Upper lobe of left lung (tissue), 4 donors: ENCODE measurements around the gene CLDN18.

ENCODE experiments used
- CTCF ChIP-seq, 6 experiments: fragments of 450-650 bp in 4 of 6; fragments of 200-600 bp in 2 of 6; sonication (generic) in 2 of 6; IDR thresholded peaks; one replicate each; pipeline ENCODE4 v1.5.1; 2016 to 2019; ENCODE audit warnings: antibody characterized with exemption in 6 of 6
- EP300 ChIP-seq, 4 donors: sonication (generic); formaldehyde crosslinking; IDR thresholded peaks; one replicate each; pipeline ENCODE4 v1.5.1; 2017; ENCODE audit warnings: antibody characterized with exemption in 4 of 4, control low read depth in 2 of 4
- POLR2A ChIP-seq, 4 donors: fragments of 450-650 bp; IDR thresholded peaks; one replicate each; pipeline ENCODE4 v1.5.1; 2016 to 2017; ENCODE audit warnings: antibody characterized with exemption in 4 of 4, mild to moderate bottlenecking in 2 of 4
- POLR2AphosphoS5 ChIP-seq, 2 donors: sonication (generic); formaldehyde crosslinking; IDR thresholded peaks; one replicate each; pipeline ENCODE4 v1.5.1; 2017; ENCODE audit warnings: antibody characterized with exemption in 2 of 2

DNA sequence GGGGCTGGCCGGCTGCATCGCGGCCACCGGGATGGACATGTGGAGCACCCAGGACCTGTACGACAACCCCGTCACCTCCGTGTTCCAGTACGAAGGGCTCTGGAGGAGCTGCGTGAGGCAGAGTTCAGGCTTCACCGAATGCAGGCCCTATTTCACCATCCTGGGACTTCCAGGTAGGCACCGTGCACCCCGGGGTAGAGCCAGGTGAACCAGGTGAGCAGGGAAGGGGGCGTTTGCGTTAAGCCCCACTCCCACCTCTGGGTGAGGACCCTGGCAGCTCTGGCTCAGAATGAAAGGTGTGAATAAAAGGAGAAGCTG lies 267 bp downstream of the CLDN18 start:
- TF ChIP-seq CTCF (IDR thresholded peaks at IDR 0.05), result no peak
- TF ChIP-seq POLR2AphosphoS5 (IDR thresholded peaks at IDR 0.05), result no peak
- TF ChIP-seq POLR2A (IDR thresholded peaks at IDR 0.05), result peak in 1 of 4 donors; percentile 57
- TF ChIP-seq EP300 (IDR thresholded peaks at IDR 0.05), result no peak
